Lower leg skin (tissue), 4 donors: ENCODE results near the gene GRB14. TPM values are rescaled to one million over a fixed set of nuclear protein-coding genes. Genes with fewer than 3 reads are reported as not detected.

ENCODE experiments used
- DNase-seq, 2 donors: peaks; one replicate each; pipeline ENCODE4 v3.0.0-alpha.2; 2019; ENCODE audit warnings: low spot score in 2 of 2
- H3K4me3 ChIP-seq: fragments of 200-600 bp; sonication (generic); 2 replicates; pipeline ENCODE4 v1.5.1; 2017; ENCODE audit warnings: mild to moderate bottlenecking, low read depth; ENCODE audit not compliant: poor library complexity, severe bottlenecking
- CTCF ChIP-seq, 3 donors: fragments of 450-650 bp; IDR thresholded peaks; one replicate each; pipeline ENCODE4 v1.5.1; 2016; ENCODE audit warnings: antibody characterized with exemption in 3 of 3, mild to moderate bottlenecking in 3 of 3, moderate library complexity in 2 of 3
- POLR2A ChIP-seq, 2 donors: fragments of 450-650 bp; IDR thresholded peaks; one replicate each; pipeline ENCODE4 v1.6.1; 2016 to 2017; ENCODE audit warnings: antibody characterized with exemption in 2 of 2, mild to moderate bottlenecking in 1 of 2, moderate library complexity in 1 of 2
- WGBS, 2 donors: methylation state at CpG; one replicate each; pipeline ENCODE4 v1.1.5; 2018; 5-methylcytosine and 5-hydroxymethylcytosine counted together
- intact Hi-C: fragments of 100-400 bp; cut with DNase I; formaldehyde crosslinking; loops from one replicate; pipeline ENCODE4 v1.15.0; 2023; ENCODE audit warnings: low total_unique reads
- total RNA-seq, 4 donors: library from RNA; depleted of rRNA; stranded (reverse); fragments of >200 nt; gene quantifications; one replicate each; pipeline ENCODE4 v1.1.0, GENCODE V29; 2016

Gene GRB14
- total RNA-seq, 4 donors from 2014 or later = 0.13 to 7.5 (median 4.6) TPM

GRCh38 chr2:164593959-164594358 lies 27.3 kb downstream of the GRB14 start:
- H3K4me3 ChIP-seq = no peak overlapping the region
- DNase-seq = no peak
- intact Hi-C loops = no loop called here
- TF ChIP-seq POLR2A (IDR thresholded peaks at IDR 0.05) (no peak), CTCF (IDR thresholded peaks at IDR 0.05) (no peak)

- no peak for DNase-seq
- TF ChIP-seq POLR2A (IDR thresholded peaks at IDR 0.05) (no peak), CTCF (IDR thresholded peaks at IDR 0.05) (no peak)
- 54 to 64% methylated on average over 4 of the region's 4 CpGs for WGBS, 2 donors
- H3K4me3 ChIP-seq = no peak overlapping the region
- intact Hi-C loops = no loop called here
These were observed 27.7 kb downstream of the GRB14 start for GRCh38 chr2:164593541-164593940.

GRCh38 chr2:164589522-164589921 lies 31.8 kb downstream of the GRB14 start:
- 68 to 95% methylated on average over 2 of the region's 2 CpGs for WGBS, 2 donors
- intact Hi-C loops = no loop called here

GRCh38 chr2:164581050-164581449 lies 40.2 kb downstream of the GRB14 start:
- intact Hi-C loops = no loop called here
- H3K4me3 ChIP-seq = no peak overlapping the region
- WGBS, 2 donors = 84 to 88% methylated on average over 3 of the region's 3 CpGs
- no peak for TF ChIP-seq CTCF (IDR thresholded peaks at IDR 0.05)
- TF ChIP-seq POLR2A (IDR thresholded peaks at IDR 0.05) = no peak
- DNase-seq = no peak

More at GRCh38 chr2:164589522-164589921, 31.8 kb downstream of the GRB14 start:
- DNase-seq = no peak
- H3K4me3 ChIP-seq = no peak overlapping the region
- no peak for TF ChIP-seq POLR2A (IDR thresholded peaks at IDR 0.05)
- no peak for TF ChIP-seq CTCF (IDR thresholded peaks at IDR 0.05)

GRCh38 chr2:164574931-164575330 lies 46.4 kb downstream of the GRB14 start:
- H3K4me3 ChIP-seq = no peak overlapping the region
- no peak for DNase-seq
- 72 to 80% methylated on average over 1 of the region's 1 CpG for WGBS, 2 donors
- TF ChIP-seq CTCF (IDR thresholded peaks at IDR 0.05) = no peak
- no peak for TF ChIP-seq POLR2A (IDR thresholded peaks at IDR 0.05)
- intact Hi-C loops = no loop called here

- intact Hi-C loops = no loop called here
- TF ChIP-seq CTCF (IDR thresholded peaks at IDR 0.05) = no peak
- TF ChIP-seq POLR2A (IDR thresholded peaks at IDR 0.05) = no peak
- no peak for DNase-seq
- H3K4me3 ChIP-seq = no peak overlapping the region
- WGBS, 2 donors = 92% methylated on average over 2 of the region's 2 CpGs
These were observed 50.8 kb downstream of the GRB14 start for GRCh38 chr2:164570475-164570874.
